COR-L47 (cell line): ENCODE measurements around the gene SH3TC1.
A peak's percentile ranks its signal among the peaks of the same experiment; 100 is the strongest.

Experiments used
- DNase-seq: peaks from one replicate; lab custom pipeline; 2025; lab: John Stamatoyannopoulos, UW

The SH3TC1 gene

GRCh38 chr4:8198906-8199593 is at the start of gene SH3TC1:
Gene SH3TC1, plus strand, starts transcription at chr4:8199290. Its CDS starts 5,905 bp downstream, at chr4:8205195.
- peak; percentile 48 for DNase-seq

GRCh38 chr4:8149664-8150063 is 49.4 kb upstream of the SH3TC1 start:
- DNase-seq: no peak

DNA sequence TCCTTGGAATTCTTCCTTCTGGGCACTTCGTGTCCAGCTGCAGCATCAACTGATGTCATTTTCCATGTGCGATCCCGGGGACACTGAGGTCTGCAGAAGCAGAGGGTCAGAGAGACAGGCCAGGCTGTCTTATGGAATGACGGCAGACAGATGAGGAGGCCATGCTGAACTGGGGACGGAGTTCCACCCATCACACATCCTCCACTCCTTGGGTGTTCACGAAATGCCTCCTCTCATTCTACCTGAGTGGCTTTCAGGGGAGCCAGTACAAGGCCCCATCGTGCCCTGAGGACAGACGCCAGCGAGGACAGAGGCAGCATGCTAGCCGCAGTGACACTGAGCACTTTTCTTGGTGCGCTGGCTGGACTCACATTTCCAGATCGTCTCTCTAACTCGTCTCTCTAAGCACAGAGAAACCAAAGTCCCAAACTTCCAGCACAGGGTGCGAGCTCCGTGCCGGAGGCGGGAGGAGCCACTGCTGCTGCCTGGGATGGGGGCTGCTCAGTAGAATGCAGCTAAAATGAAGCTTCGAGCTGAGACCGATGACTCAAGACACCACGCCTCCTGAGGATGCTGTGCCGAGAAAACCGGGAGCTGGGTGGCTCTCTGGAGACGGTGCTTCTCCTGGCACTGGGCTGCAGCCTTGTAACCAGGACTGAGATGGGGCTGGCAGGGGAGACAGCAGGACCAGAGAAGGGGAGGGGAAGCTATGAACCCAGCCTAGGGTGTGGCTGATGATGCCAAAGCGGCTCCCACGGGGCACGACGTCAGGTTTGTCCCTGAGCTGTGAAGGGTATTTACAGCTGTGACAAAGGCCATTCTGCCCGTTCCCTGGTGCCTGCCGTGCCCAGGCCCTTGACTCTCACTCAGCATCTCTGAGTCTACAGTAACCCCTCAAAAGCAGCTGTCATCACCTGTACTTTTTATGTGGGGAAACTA is 48.7 kb upstream of the SH3TC1 start:
- no peak for DNase-seq

DNA sequence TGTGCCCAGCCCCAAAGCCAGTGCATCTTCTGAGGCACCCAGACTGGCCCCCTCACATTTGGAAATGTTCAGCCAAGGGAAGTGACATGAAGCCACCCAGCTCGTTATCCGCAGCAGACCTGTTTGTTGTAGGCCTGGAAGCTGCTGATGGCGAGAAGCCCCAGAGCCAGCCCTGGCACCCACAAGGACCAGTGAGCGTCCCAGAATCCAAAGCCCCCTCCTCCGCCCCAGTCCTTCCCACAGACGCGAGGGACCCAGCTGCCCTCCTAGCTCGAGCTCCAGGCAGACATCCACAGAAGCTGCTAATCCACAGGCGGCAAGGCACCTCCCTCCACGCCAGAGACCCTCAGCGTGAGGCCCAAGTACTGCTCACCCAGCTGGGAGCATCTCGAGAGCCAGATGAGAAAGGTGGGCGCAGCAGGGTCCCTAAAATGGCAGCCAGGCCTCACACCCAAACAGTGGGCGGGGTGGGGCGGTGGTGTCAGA is 47.9 kb upstream of the SH3TC1 start:
- DNase-seq: no peak

GRCh38 chr4:8152090-8152864 is 46.8 kb upstream of the SH3TC1 start:
- DNase-seq: no peak

DNA sequence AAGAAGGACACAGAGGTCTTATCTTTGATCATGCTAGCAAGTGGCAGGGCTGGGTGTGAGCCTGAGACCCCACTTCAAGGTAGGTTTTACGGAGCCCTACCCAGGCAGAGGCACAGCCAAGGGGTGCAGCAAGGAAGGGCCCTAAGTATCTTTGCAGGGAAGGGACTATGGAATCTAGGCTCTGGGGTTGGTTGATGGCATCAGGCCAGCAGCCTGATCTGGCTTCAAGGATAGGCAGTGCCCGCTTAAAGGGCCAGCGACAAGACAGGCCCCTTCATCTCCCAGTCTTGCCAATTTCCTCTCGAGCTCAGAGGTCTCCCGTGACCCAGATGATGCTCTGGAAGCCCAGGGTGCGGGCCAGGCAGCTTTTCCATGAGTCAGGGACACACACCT is 46.2 kb upstream of the SH3TC1 start:
- DNase-seq: no peak

DNA sequence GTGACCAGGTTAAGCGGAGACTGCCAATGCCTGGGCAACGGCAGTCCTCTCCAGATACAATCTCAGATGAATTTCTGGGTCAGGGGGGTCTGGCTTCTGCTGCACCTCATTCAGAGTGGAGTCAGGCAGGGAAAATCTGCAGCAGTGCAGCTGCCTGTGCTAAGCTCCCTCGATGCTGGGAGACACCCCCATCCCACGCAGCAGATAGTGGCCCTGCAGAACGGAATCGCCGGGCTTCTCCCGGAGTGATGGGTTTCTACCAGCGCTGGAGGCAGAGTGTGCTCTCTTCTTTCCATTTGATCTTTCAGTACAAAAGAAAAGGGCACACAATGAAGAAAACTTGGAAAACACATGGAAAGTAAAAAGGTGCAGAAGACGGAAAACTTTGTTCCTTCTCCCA is 45.6 kb upstream of the SH3TC1 start:
- DNase-seq: no peak

DNA sequence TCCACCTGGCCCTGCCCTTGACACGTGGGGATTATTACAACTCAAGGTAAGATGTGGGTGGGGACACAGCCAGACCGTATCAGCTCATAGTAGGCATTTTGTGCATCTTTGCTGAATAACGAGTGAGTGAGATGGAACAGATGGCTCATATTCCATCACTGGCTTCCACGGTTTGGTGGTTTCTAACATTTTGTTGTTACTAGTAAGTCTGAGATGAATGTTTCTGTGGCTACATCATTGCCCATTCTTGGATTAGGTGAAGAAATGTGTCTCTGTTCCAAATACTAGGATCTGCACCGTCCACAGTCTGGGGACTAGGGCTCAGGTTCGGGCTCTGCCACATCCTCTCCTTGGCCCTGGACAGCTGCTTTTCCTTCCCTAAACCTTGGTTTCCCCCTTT is 44.0 kb upstream of the SH3TC1 start:
- DNase-seq: no peak

DNA sequence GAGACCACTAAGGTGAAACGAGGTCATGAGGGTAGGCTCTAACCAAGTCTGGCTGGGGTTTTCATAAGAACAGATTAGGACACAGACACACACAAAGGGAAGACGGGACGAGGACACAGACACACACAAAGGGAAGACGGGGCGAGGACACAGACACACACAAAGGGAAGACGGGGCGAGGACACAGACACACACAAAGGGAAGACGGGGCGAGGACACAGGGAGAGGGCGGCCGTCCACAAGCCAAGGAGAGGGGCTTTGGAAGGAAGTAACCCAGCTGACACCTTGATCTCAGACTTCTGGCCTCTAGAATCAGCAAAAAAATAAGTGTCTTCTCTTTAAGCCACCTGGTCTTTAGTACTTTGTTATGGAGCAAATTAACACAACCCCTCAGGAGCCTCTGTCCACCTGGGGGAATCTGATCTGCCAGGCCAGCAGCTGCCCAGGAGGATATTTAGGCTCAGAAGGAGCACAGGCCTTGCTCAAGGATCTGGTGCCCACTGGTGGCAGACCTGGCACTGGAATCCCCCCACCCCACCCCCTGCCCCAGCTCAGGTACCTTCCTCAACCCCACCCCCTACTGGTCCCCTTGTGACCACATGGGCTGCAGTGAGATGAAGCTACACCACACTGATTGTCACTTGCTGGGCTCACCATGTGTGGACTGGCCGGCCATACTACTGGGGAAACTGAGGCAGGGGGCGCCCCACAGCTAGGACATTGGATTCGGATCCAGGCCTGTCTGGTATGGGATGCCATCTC is 43.2 kb upstream of the SH3TC1 start:
- DNase-seq: no peak

GRCh38 chr4:8156617-8157016 is 42.5 kb upstream of the SH3TC1 start:
- peak; percentile 31 for DNase-seq

- DNase-seq: no peak
Observed at GRCh38 chr4:8157496-8157895, 41.6 kb upstream of the SH3TC1 start.

GRCh38 chr4:8157944-8158709 is 41.0 kb upstream of the SH3TC1 start:
- peak; percentile 63 for DNase-seq

GRCh38 chr4:8158710-8159536 is 40.2 kb upstream of the SH3TC1 start, which contains the start of gene ABLIM2:
Gene ABLIM2, minus strand, starts transcription at chr4:8158813. Its CDS starts 124 bp downstream, at chr4:8158689.
- peak; percentile 98 for DNase-seq

GRCh38 chr4:8159537-8160232 is 39.4 kb upstream of the SH3TC1 start:
- peak; percentile 30 for DNase-seq

GRCh38 chr4:8160233-8160560 is 38.9 kb upstream of the SH3TC1 start:
- no peak for DNase-seq

DNA sequence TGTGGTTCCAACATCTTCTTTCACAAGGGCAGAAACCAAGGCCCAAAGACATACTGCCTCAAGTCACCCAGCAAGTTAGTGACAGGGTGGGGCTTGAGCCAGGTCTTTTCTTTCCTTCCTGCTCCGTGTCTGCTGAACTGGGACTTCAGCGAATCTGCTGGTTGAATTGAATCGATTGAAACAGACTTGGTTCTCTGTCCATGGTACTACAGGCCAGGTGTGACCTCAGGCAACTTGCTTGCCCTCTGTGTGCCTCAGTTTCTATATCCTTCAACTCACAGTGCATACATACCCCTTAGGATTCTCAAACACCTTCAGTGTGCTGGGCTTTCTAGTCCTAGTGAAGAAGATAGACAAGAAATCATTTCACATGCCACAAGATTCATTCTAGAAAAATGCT is 38.5 kb upstream of the SH3TC1 start:
- DNase-seq: no peak

DNA sequence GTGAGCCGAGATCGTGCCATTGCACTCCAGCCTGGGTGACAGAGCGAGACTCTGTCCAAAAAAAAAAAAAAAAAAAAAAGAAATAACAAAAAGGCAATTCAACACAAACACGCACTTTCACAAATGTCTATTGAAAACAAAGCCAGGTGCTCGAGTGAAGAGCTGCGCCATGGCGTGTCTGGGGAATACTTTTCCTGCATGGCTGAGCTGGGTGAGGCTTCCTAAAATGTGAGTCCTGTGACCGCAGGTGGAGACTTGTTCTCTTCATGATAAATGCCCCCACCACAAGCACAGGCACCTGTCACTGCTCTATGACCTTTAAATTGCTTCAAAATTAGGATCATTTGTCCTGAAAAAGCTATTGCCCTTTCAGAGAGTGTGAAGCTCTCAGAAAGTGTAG is 36.5 kb upstream of the SH3TC1 start:
- DNase-seq: no peak

DNA sequence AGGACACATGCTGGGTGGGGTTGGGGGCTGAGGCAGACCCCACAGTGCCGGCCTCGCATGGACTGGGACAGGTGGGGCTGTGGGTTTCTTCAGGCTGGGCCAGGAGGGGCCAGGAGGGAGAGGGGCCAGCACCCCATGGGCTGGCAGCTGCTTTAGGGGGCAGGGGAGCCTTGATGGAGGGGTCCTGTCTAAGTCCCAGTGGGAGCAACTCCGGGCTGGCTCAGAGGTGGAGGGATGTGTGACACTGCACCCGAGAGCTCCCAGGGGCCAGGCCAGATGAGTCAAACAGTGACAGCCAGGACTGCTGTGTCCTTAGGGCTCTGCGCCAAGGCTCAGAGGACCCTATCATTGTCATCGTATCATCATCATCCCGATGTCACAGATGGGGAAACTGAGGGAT is 36.1 kb upstream of the SH3TC1 start:
- DNase-seq: no peak
